Osteoblast (primary cell): ENCODE data around the gene COX11. TPM values are rescaled to one million over a fixed set of nuclear protein-coding genes. Genes with fewer than 3 reads are reported as not detected.

Source experiments
- DNase-seq: peaks from one replicate; pipeline ENCODE4 v3.0.0; 2011; ENCODE audit warnings: low spot score, mixed read lengths; ENCODE audit not compliant: insufficient read length; ENCODE audit errors: missing footprints
- H2AFZ ChIP-seq: 2 replicates; pipeline ENCODE4 v1.6.0; 2011; ENCODE audit warnings: mild to moderate bottlenecking, low read length
- H3K27ac ChIP-seq: 2 replicates; pipeline ENCODE4 v1.5.1; 2011; ENCODE audit warnings: mild to moderate bottlenecking, low read depth, low read length, moderate library complexity
- H3K27me3 ChIP-seq: 2 replicates; pipeline ENCODE4 v1.6.0; 2012; ENCODE audit warnings: mild to moderate bottlenecking, control low read depth, inconsistent platforms, low read length, moderate library complexity; ENCODE audit not compliant: insufficient read depth
- H3K36me3 ChIP-seq: 2 replicates; pipeline ENCODE4 v1.5.1; 2011; ENCODE audit warnings: mild to moderate bottlenecking, low read length, control low read depth, moderate library complexity; ENCODE audit not compliant: insufficient read depth
- H3K4me1 ChIP-seq: 2 replicates; pipeline ENCODE4 v1.5.1; 2011; ENCODE audit warnings: mild to moderate bottlenecking, low read length, control low read depth, moderate library complexity; ENCODE audit not compliant: insufficient read depth
- H3K4me2 ChIP-seq: 2 replicates; pipeline ENCODE4 v1.6.0; 2011; ENCODE audit warnings: mild to moderate bottlenecking, low read length; ENCODE audit not compliant: insufficient read depth
- H3K4me3 ChIP-seq: fragments of 200-600 bp; sonication (generic); 3 replicates; pipeline ENCODE4 v1.5.1; 2012; ENCODE audit warnings: mild to moderate bottlenecking, low read length, inconsistent platforms; ENCODE audit not compliant: insufficient read depth
- H3K79me2 ChIP-seq: 2 replicates; pipeline ENCODE4 v1.6.0; 2012; ENCODE audit warnings: mild to moderate bottlenecking, low read length, control low read depth, inconsistent platforms; ENCODE audit not compliant: insufficient read depth
- H3K9me3 ChIP-seq: 2 replicates; pipeline ENCODE4 v1.5.1; 2011; ENCODE audit warnings: low read depth, low read length, control low read depth
- H4K20me1 ChIP-seq: 2 replicates; pipeline ENCODE4 v1.6.0; 2012; ENCODE audit warnings: mild to moderate bottlenecking, low read length, control low read depth; ENCODE audit not compliant: insufficient read depth
- total RNA-seq: library from RNA; depleted of rRNA; stranded (reverse); fragments of >200 nt; gene quantifications from 2 replicates; pipeline ENCODE4 v1.2.3, GENCODE V29; 2012
- TF ChIP-seq, protein P1 (sequence below): IDR thresholded peaks from 2 replicates; pipeline ENCODE4 v1.5.1; 2011; ENCODE audit warnings: mild to moderate bottlenecking, low read depth, low read length, moderate library complexity; ENCODE audit errors: extremely low read depth

Gene COX11
- total RNA-seq, 1 donor = 38.7 TPM

DNA sequence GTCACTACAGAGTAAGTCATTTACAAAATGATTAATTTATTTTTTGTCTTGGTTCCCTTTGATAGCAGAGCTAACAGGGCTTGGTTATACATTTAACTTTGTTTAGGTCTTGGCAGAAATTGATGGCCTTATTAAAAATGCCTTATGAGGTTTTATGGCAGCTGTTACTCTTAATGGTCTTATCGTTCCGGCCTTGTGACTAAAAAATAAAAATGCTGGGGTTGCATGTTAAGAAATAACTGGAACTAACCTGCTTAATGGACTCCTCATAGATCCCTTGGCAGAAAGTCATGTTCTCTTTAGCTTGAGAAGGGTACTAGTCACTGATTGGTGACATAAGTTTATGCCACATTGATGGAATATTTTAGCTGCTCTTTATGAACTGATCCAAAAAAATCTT, 18.3 kb downstream of the COX11 start:
- TF ChIP-seq, protein P1, sequence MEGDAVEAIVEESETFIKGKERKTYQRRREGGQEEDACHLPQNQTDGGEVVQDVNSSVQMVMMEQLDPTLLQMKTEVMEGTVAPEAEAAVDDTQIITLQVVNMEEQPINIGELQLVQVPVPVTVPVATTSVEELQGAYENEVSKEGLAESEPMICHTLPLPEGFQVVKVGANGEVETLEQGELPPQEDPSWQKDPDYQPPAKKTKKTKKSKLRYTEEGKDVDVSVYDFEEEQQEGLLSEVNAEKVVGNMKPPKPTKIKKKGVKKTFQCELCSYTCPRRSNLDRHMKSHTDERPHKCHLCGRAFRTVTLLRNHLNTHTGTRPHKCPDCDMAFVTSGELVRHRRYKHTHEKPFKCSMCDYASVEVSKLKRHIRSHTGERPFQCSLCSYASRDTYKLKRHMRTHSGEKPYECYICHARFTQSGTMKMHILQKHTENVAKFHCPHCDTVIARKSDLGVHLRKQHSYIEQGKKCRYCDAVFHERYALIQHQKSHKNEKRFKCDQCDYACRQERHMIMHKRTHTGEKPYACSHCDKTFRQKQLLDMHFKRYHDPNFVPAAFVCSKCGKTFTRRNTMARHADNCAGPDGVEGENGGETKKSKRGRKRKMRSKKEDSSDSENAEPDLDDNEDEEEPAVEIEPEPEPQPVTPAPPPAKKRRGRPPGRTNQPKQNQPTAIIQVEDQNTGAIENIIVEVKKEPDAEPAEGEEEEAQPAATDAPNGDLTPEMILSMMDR = no peak
- DNase-seq = no peak
- no peak overlapping the region for H2AFZ ChIP-seq
- no peaks in the 10 kb centered on the region for H4K20me1 ChIP-seq
- peaks cover 13% of the 10 kb centered on the region for H3K4me1 ChIP-seq
- no peak overlapping the region for H3K4me3 ChIP-seq
- H3K9me3 ChIP-seq = no peaks in the 10 kb centered on the region
- no peak overlapping the region for H3K4me2 ChIP-seq
- H3K27me3 ChIP-seq = no peaks in the 10 kb centered on the region
- no peak overlapping the region for H3K27ac ChIP-seq
- peaks cover 4% of the 10 kb centered on the region for H3K36me3 ChIP-seq
- no peaks in the 10 kb centered on the region for H3K79me2 ChIP-seq

DNA sequence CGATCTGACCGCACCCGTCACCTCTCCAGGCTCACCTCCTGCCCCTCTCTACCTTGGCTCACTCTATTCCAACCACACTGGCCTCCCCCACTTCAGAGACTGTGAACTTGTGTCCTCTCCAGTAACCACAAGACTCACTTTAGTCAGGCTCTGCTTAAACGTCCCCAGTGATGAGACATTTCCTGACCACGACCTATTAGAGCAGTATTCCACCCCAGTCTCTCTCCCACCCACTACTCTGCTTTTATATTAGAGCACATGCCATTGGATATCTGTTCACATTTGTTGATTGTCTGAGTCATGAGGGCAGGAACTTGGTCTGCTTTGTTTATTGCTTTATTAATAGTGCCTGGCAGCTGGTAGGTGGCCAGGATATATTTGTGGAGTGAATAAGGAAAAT, 20.1 kb downstream of the COX11 start:
- Histone ChIP-seq H2AFZ (no peak overlapping the region), H3K27ac (no peak overlapping the region), H3K4me3 (no peak overlapping the region), H3K4me2 (peak overlapping the region; percentile 26), H4K20me1 (no peaks in the 10 kb centered on the region), H3K9me3 (no peaks in the 10 kb centered on the region), H3K79me2 (no peaks in the 10 kb centered on the region), H3K36me3 (peaks cover 4% of the 10 kb centered on the region), H3K4me1 (peaks cover 15% of the 10 kb centered on the region), H3K27me3 (no peaks in the 10 kb centered on the region)
- TF ChIP-seq, protein P1 = no peak
- peak; percentile 87 for DNase-seq

DNA sequence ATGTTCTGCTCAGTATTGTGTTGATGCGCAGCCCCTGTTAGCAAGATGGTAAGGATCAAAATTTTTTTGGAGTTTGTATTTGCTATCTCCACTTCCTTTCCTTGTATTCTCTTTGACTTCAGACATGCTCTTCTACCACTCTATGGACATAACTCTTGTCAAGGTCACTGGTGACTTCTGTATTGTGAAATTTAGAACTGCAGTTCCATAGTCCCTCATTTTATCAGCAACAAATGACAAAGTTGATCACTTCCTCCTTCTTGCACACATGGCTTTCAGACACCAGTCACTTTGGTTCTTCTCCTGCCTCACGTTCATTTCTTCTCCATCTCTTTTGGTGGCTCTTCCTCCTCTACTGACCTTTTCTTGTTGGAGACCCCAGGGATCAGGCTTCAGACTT, 21.1 kb downstream of the COX11 start:
- no peak overlapping the region for H3K4me3 ChIP-seq
- no peaks in the 10 kb centered on the region for H3K27me3 ChIP-seq
- peaks cover 15% of the 10 kb centered on the region for H3K4me1 ChIP-seq
- H2AFZ ChIP-seq = no peak overlapping the region
- TF ChIP-seq, protein P1 = no peak
- no peak overlapping the region for H3K4me2 ChIP-seq
- H3K36me3 ChIP-seq = peaks cover 4% of the 10 kb centered on the region
- no peaks in the 10 kb centered on the region for H4K20me1 ChIP-seq
- DNase-seq = no peak
- no peak overlapping the region for H3K27ac ChIP-seq
- no peaks in the 10 kb centered on the region for H3K9me3 ChIP-seq
- H3K79me2 ChIP-seq = no peaks in the 10 kb centered on the region

DNA sequence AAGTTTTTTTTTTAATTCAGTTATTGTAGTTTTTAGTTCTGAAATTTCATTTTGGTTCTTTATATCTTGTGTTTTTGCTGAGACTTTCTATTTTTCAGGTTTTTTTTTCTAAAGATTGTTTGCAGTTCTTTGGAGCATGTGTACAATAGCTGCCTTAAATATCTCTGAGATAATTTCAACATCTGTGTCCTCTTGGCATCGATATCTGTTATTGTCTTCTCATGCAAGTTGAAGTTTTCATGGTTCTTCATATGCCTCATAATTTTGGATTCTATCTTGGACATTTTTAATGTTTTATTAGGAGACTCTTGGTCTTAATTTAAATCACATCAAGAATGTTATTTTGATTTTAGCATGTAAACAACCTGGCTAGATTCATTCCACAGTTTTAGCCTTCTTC, 22.8 kb downstream of the COX11 start:
- no peaks in the 10 kb centered on the region for H3K9me3 ChIP-seq
- no peak overlapping the region for H3K4me2 ChIP-seq
- no peaks in the 10 kb centered on the region for H4K20me1 ChIP-seq
- H2AFZ ChIP-seq = no peak overlapping the region
- H3K27me3 ChIP-seq = no peaks in the 10 kb centered on the region
- no peak overlapping the region for H3K27ac ChIP-seq
- H3K36me3 ChIP-seq = no peaks in the 10 kb centered on the region
- no peak for DNase-seq
- H3K79me2 ChIP-seq = no peaks in the 10 kb centered on the region
- no peak overlapping the region for H3K4me3 ChIP-seq
- H3K4me1 ChIP-seq = peaks cover 15% of the 10 kb centered on the region
- TF ChIP-seq, protein P1 = no peak
